ENCODE data around the gene GALK2. TPM values are rescaled to one million over a fixed set of nuclear protein-coding genes. Genes with fewer than 3 reads are reported as not detected.
"Not testable (repeated sequence)": the region's sequence is repeated elsewhere in the genome, so short reads cannot be mapped to it uniquely, and the experiment has no call there.

GALK2 gene
- total and polyA plus RNA-seq, 7 donors, result 21.6 to 61.1 (median 33.1) TPM

GRCh38 chr15:49182128-49182527, 12.1 kb downstream of the GALK2 start:
- no peak for DNase-seq
- no peaks in the 10 kb centered on the region for H3K27me3 ChIP-seq
- TF ChIP-seq POLR2A (IDR thresholded peaks at IDR 0.05), result no peak
- no peak for TF ChIP-seq CTCF (IDR thresholded peaks at IDR 0.05)
- TF ChIP-seq POLR2AphosphoS5 (IDR thresholded peaks at IDR 0.05), result no peak
- no peak for TF ChIP-seq EP300 (IDR thresholded peaks at IDR 0.05)
- intact Hi-C loops (cut with DNase I), result no loop called here
- H3K9me3 ChIP-seq, result no peaks in the 10 kb centered on the region
- H3K4me3 ChIP-seq, result no peak overlapping the region
- no peaks in the 10 kb centered on the region for H3K4me1 ChIP-seq
- no peak overlapping the region for H3K27ac ChIP-seq
- 96 to 98% methylated on average over 4 of the region's 4 CpGs for WGBS, 2 donors
- H3K36me3 ChIP-seq, result no peaks in the 10 kb centered on the region

- H3K4me3 ChIP-seq; H3K9me3 ChIP-seq; intact Hi-C loops (cut with DNase I); H3K27ac ChIP-seq; H3K36me3 ChIP-seq; DNase-seq; H3K27me3 ChIP-seq; H3K4me1 ChIP-seq: not testable (repeated sequence)
- 88 to 91% methylated on average over 3 of the region's 3 CpGs for WGBS, 2 donors
Measured at GRCh38 chr15:49183741-49184140, 13.7 kb downstream of the GALK2 start.

- H3K4me1 ChIP-seq, result peaks cover 0 to 8% (median 3%) of the 10 kb centered on the region in 4 donors
- no peaks in the 10 kb centered on the region for H3K27me3 ChIP-seq
- WGBS, 2 donors, result 84 to 86% methylated on average over 1 of the region's 1 CpG
- intact Hi-C loops (cut with DNase I), result no loop called here
- TF ChIP-seq POLR2A (IDR thresholded peaks at IDR 0.05) (no peak), CTCF (IDR thresholded peaks at IDR 0.05) (no peak), EP300 (IDR thresholded peaks at IDR 0.05) (no peak)
- no peak for DNase-seq
- H3K4me3 ChIP-seq, result no peak overlapping the region
- H3K27ac ChIP-seq, result no peak overlapping the region
- no peaks in the 10 kb centered on the region for H3K9me3 ChIP-seq
- no peaks in the 10 kb centered on the region for H3K36me3 ChIP-seq
Measured at GRCh38 chr15:49185473-49185872, 15.4 kb downstream of the GALK2 start.

GRCh38 chr15:49187549-49188245, 17.6 kb downstream of the GALK2 start:
- H3K27me3 ChIP-seq, result no peaks in the 10 kb centered on the region
- TF ChIP-seq POLR2AphosphoS5 (IDR thresholded peaks at IDR 0.05) (no peak), POLR2A (IDR thresholded peaks at IDR 0.05) (no peak), CTCF (IDR thresholded peaks at IDR 0.05) (no peak), EP300 (IDR thresholded peaks at IDR 0.05) (no peak)
- H3K4me1 ChIP-seq, result peaks cover 0 to 11% (median 3%) of the 10 kb centered on the region in 4 donors
- WGBS, 2 donors, result 92 to 94% methylated on average over 2 of the region's 2 CpGs
- H3K9me3 ChIP-seq, result no peaks in the 10 kb centered on the region
- DNase-seq, result no peak
- intact Hi-C loops (cut with DNase I), result no loop called here
- H3K27ac ChIP-seq, result no peak overlapping the region
- no peaks in the 10 kb centered on the region for H3K36me3 ChIP-seq
- no peak overlapping the region for H3K4me3 ChIP-seq

- H3K9me3 ChIP-seq, result no peaks in the 10 kb centered on the region
- H3K4me3 ChIP-seq, result no peak overlapping the region
- WGBS, 2 donors, result 95 to 99% methylated on average over 2 of the region's 2 CpGs
- H3K27me3 ChIP-seq, result no peaks in the 10 kb centered on the region
- DNase-seq, result no peak
- TF ChIP-seq POLR2A (IDR thresholded peaks at IDR 0.05) (no peak), CTCF (IDR thresholded peaks at IDR 0.05) (no peak), EP300 (IDR thresholded peaks at IDR 0.05) (no peak), POLR2AphosphoS5 (IDR thresholded peaks at IDR 0.05) (no peak)
- H3K27ac ChIP-seq, result no peak overlapping the region
- intact Hi-C loops (cut with DNase I), result no loop called here
- H3K4me1 ChIP-seq, result peaks cover 0 to 11% (median 3%) of the 10 kb centered on the region in 4 donors
- no peaks in the 10 kb centered on the region for H3K36me3 ChIP-seq
Measured at GRCh38 chr15:49188933-49189332, 18.9 kb downstream of the GALK2 start.

All from sigmoid colon (tissue), 7 donors.